Fibroblast of the conjunctiva (primary cell): ENCODE results near the gene CLDN5.

Source experiments
- DNase-seq: peaks from one replicate; pipeline ENCODE4 v3.0.0-alpha.2; 2010; ENCODE audit warnings: low read depth

Gene CLDN5

GRCh38 chr22:19504900-19505734 lies 19.1 kb downstream of the CLDN5 start:
- no peak for DNase-seq

GRCh38 chr22:19503869-19504268 lies 20.3 kb downstream of the CLDN5 start:
- DNase-seq: no peak

- DNase-seq: no peak
Measured at GRCh38 chr22:19503367-19503766, 20.8 kb downstream of the CLDN5 start.

GRCh38 chr22:19501897-19502447 lies 22.2 kb downstream of the CLDN5 start:
- DNase-seq: no peak

GRCh38 chr22:19499880-19500242 lies 24.3 kb downstream of the CLDN5 start:
- no peak for DNase-seq

- DNase-seq: no peak
Measured at GRCh38 chr22:19499236-19499879, 24.9 kb downstream of the CLDN5 start.

- DNase-seq: no peak
Measured at GRCh38 chr22:19498866-19499190, 25.4 kb downstream of the CLDN5 start.

GRCh38 chr22:19498154-19498865 lies 25.9 kb downstream of the CLDN5 start:
- no peak for DNase-seq

- DNase-seq: no peak
Measured at GRCh38 chr22:19497245-19497644, 27.0 kb downstream of the CLDN5 start.

GRCh38 chr22:19496324-19496630 lies 27.9 kb downstream of the CLDN5 start:
- DNase-seq: no peak

GRCh38 chr22:19495562-19496323 lies 28.5 kb downstream of the CLDN5 start:
- DNase-seq: no peak

- no peak for DNase-seq
Measured at GRCh38 chr22:19494676-19495173, 29.5 kb downstream of the CLDN5 start.

GRCh38 chr22:19494001-19494560 lies 30.1 kb downstream of the CLDN5 start:
- DNase-seq: no peak

GRCh38 chr22:19492504-19493174 lies 31.6 kb downstream of the CLDN5 start:
- no peak for DNase-seq

- DNase-seq: no peak
Measured at GRCh38 chr22:19490628-19491230, 33.5 kb downstream of the CLDN5 start.

- no peak for DNase-seq
Measured at GRCh38 chr22:19488884-19489843, 35.0 kb downstream of the CLDN5 start.

GRCh38 chr22:19488285-19488684 lies 35.9 kb downstream of the CLDN5 start:
- DNase-seq: no peak

GRCh38 chr22:19483481-19484244 lies 40.5 kb downstream of the CLDN5 start:
- no peak for DNase-seq

GRCh38 chr22:19482297-19482696 lies 41.9 kb downstream of the CLDN5 start:
- DNase-seq: no peak
